ENCODE results near the gene NOS1AP. TPM values are rescaled to one million over a fixed set of nuclear protein-coding genes. Genes with fewer than 3 reads are reported as not detected.

Gene NOS1AP
- total and polyA plus RNA-seq, 2 experiments from 2014 or later: 5.8 to 6.6 TPM

DNA sequence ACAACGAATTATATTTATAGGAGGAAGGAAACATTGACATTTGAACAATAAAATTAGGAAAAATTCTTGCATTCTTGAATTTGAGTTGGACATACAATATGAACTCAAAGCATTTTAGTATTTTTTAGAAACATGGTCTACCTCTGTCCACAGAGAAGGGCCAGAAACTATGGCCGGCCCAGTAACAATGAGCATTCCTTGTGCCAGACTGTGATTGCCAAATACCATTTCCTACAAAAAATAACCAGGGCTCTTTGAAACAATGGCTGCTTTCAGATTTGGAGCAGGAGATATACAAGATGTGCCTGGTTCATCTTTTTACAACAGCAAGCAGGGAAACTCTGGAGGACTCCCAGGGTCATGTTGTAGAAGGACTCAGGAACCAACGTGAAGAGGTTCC, 38.4 kb downstream of the NOS1AP start:
- H3K4me1 ChIP-seq (ENCODE audit: insufficient read depth): no peaks in the 10 kb centered on the region
- Mint-ChIP-seq H3K4me3 (no peak overlapping the region), H3K4me1 (peaks cover 11% of the 10 kb centered on the region), H3K27me3 (ENCODE audit: insufficient read depth, low read depth, poor library complexity) (no peaks in the 10 kb centered on the region), H3K36me3 (ENCODE audit: low read depth) (peaks cover 30% of the 10 kb centered on the region), H3K9me3 (peaks cover 11% of the 10 kb centered on the region; the same call in 2 of the 3 replicates), H3K27ac (no peak overlapping the region)
- peaks cover 4% of the 10 kb centered on the region; the same call in 1 of the 2 replicates for H3K9me2 ChIP-seq (ENCODE audit: insufficient read depth)
- no peak overlapping the region for H3K27ac ChIP-seq (ENCODE audit: low read depth)
- no peak for DNase-seq (ENCODE audit: low spot score)
- no peak for ATAC-seq
- TF ChIP-seq, protein P1, sequence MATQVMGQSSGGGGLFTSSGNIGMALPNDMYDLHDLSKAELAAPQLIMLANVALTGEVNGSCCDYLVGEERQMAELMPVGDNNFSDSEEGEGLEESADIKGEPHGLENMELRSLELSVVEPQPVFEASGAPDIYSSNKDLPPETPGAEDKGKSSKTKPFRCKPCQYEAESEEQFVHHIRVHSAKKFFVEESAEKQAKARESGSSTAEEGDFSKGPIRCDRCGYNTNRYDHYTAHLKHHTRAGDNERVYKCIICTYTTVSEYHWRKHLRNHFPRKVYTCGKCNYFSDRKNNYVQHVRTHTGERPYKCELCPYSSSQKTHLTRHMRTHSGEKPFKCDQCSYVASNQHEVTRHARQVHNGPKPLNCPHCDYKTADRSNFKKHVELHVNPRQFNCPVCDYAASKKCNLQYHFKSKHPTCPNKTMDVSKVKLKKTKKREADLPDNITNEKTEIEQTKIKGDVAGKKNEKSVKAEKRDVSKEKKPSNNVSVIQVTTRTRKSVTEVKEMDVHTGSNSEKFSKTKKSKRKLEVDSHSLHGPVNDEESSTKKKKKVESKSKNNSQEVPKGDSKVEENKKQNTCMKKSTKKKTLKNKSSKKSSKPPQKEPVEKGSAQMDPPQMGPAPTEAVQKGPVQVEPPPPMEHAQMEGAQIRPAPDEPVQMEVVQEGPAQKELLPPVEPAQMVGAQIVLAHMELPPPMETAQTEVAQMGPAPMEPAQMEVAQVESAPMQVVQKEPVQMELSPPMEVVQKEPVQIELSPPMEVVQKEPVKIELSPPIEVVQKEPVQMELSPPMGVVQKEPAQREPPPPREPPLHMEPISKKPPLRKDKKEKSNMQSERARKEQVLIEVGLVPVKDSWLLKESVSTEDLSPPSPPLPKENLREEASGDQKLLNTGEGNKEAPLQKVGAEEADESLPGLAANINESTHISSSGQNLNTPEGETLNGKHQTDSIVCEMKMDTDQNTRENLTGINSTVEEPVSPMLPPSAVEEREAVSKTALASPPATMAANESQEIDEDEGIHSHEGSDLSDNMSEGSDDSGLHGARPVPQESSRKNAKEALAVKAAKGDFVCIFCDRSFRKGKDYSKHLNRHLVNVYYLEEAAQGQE (IDR thresholded peaks at IDR 0.05; ENCODE audit: unreplicated experiment): no peak
- no peak for TF ChIP-seq EZH2 (IDR thresholded peaks at IDR 0.05; ENCODE audit: low read depth, unreplicated experiment)
- TF ChIP-seq, protein P2, sequence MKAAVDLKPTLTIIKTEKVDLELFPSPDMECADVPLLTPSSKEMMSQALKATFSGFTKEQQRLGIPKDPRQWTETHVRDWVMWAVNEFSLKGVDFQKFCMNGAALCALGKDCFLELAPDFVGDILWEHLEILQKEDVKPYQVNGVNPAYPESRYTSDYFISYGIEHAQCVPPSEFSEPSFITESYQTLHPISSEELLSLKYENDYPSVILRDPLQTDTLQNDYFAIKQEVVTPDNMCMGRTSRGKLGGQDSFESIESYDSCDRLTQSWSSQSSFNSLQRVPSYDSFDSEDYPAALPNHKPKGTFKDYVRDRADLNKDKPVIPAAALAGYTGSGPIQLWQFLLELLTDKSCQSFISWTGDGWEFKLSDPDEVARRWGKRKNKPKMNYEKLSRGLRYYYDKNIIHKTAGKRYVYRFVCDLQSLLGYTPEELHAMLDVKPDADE (IDR thresholded peaks at IDR 0.05): no peak
- TF ChIP-seq ZNF331 (CRISPR knock-in tag; IDR thresholded peaks at IDR 0.05; ENCODE audit: low read depth): no peak
- no peak for TF ChIP-seq STAT1 (IDR thresholded peaks at IDR 0.05; ENCODE audit: unreplicated experiment)
- TF ChIP-seq, protein P3, sequence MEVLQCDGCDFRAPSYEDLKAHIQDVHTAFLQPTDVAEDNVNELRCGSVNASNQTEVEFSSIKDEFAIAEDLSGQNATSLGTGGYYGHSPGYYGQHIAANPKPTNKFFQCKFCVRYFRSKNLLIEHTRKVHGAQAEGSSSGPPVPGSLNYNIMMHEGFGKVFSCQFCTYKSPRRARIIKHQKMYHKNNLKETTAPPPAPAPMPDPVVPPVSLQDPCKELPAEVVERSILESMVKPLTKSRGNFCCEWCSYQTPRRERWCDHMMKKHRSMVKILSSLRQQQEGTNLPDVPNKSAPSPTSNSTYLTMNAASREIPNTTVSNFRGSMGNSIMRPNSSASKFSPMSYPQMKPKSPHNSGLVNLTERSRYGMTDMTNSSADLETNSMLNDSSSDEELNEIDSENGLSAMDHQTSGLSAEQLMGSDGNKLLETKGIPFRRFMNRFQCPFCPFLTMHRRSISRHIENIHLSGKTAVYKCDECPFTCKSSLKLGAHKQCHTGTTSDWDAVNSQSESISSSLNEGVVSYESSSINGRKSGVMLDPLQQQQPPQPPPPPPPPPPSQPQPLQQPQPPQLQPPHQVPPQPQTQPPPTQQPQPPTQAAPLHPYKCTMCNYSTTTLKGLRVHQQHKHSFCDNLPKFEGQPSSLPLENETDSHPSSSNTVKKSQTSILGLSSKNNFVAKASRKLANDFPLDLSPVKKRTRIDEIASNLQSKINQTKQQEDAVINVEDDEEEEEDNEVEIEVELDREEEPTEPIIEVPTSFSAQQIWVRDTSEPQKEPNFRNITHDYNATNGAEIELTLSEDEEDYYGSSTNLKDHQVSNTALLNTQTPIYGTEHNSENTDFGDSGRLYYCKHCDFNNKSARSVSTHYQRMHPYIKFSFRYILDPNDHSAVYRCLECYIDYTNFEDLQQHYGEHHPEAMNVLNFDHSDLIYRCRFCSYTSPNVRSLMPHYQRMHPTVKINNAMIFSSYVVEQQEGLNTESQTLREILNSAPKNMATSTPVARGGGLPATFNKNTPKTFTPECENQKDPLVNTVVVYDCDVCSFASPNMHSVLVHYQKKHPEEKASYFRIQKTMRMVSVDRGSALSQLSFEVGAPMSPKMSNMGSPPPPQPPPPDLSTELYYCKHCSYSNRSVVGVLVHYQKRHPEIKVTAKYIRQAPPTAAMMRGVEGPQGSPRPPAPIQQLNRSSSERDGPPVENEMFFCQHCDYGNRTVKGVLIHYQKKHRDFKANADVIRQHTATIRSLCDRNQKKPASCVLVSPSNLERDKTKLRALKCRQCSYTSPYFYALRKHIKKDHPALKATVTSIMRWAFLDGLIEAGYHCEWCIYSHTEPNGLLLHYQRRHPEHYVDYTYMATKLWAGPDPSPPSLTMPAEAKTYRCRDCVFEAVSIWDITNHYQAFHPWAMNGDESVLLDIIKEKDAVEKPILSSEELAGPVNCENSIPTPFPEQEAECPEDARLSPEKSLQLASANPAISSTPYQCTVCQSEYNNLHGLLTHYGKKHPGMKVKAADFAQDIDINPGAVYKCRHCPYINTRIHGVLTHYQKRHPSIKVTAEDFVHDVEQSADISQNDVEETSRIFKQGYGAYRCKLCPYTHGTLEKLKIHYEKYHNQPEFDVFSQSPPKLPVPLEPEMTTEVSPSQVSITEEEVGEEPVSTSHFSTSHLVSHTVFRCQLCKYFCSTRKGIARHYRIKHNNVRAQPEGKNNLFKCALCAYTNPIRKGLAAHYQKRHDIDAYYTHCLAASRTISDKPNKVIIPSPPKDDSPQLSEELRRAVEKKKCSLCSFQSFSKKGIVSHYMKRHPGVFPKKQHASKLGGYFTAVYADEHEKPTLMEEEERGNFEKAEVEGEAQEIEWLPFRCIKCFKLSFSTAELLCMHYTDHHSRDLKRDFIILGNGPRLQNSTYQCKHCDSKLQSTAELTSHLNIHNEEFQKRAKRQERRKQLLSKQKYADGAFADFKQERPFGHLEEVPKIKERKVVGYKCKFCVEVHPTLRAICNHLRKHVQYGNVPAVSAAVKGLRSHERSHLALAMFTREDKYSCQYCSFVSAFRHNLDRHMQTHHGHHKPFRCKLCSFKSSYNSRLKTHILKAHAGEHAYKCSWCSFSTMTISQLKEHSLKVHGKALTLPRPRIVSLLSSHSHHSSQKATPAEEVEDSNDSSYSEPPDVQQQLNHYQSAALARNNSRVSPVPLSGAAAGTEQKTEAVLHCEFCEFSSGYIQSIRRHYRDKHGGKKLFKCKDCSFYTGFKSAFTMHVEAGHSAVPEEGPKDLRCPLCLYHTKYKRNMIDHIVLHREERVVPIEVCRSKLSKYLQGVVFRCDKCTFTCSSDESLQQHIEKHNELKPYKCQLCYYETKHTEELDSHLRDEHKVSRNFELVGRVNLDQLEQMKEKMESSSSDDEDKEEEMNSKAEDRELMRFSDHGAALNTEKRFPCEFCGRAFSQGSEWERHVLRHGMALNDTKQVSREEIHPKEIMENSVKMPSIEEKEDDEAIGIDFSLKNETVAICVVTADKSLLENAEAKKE (CRISPR knock-in tag; IDR thresholded peaks at IDR 0.05): no peak
- TF ChIP-seq EZH2phosphoT487 (IDR thresholded peaks at IDR 0.05; ENCODE audit: unreplicated experiment): no peak
- TF ChIP-seq POLR2AphosphoS5 (IDR thresholded peaks at IDR 0.05; ENCODE audit: low read depth): no peak
- TF ChIP-seq CREB1 (CRISPR knock-in tag; IDR thresholded peaks at IDR 0.05; ENCODE audit: low read depth): no peak
- no peak for TF ChIP-seq ZNF114 (CRISPR knock-in tag; IDR thresholded peaks at IDR 0.05)
- H2AFZ ChIP-seq: no peak overlapping the region
- H4K20me1 ChIP-seq (replicated peaks; ENCODE audit: insufficient read depth): peaks cover 7% of the 10 kb centered on the region; the same call in 1 of the 2 replicates
- H3K36me3 ChIP-seq (ENCODE audit: insufficient read depth): no peaks in the 10 kb centered on the region
- H3K27me3 ChIP-seq (ENCODE audit: insufficient read depth): no peaks in the 10 kb centered on the region
- H3F3A ChIP-seq (replicated peaks; ENCODE audit: low read depth): no peaks in the 10 kb centered on the region
- H3K79me2 ChIP-seq (replicated peaks; ENCODE audit: insufficient read depth): peaks cover 13% of the 10 kb centered on the region
- H3K4me2 ChIP-seq: no peak overlapping the region
- H3K4me3 ChIP-seq: no peak overlapping the region
